Renal cortex interstitium (tissue), 11 donors: ENCODE measurements around the gene DIO3. TPM values are rescaled to one million over a fixed set of nuclear protein-coding genes. Genes with fewer than 3 reads are reported as not detected.
"Not testable (repeated sequence)": the region's sequence is repeated elsewhere in the genome, so short reads cannot be mapped to it uniquely, and the experiment has no call there.

ENCODE experiments used
- DNase-seq, 11 donors: peaks; one replicate each; pipeline ENCODE4 v3.0.0-alpha.2; 2013; ENCODE audit warnings: low read depth in 9 of 11, low spot score in 4 of 11; ENCODE audit errors: extremely low read depth in 1 of 11
- polyA plus RNA-seq, 3 donors: library from polyadenylated mRNA; unstranded; fragments of 120-200 nt; gene quantifications; one replicate each; pipeline ENCODE4 v1.2.1, GENCODE V29; 2013; ENCODE audit not compliant: insufficient read length in 3 of 3

DIO3 gene
- polyA plus RNA-seq, 3 donors: 0.08 to 0.16 (median 0.16) TPM

DNA sequence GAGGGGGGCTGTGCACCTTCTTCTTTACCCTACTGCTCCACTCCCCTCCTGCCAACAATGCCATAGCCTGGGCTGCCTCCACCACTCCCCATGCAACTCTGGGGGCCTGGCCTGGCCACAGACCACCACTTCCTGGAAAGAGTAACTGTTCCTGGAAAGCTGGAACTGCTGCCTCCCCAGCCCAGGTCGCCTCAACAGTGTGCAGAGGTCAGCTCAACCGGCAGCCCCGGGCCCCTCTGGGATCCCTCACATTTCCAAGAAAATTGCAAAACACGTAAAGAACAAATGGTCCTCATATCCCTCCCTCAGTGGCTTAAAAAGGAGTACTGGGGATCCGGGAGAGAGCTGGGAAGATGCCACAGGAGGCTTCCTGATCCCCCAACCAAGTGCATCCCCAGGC lies 22.4 kb upstream of the DIO3 start:
- no peak for DNase-seq

DNA sequence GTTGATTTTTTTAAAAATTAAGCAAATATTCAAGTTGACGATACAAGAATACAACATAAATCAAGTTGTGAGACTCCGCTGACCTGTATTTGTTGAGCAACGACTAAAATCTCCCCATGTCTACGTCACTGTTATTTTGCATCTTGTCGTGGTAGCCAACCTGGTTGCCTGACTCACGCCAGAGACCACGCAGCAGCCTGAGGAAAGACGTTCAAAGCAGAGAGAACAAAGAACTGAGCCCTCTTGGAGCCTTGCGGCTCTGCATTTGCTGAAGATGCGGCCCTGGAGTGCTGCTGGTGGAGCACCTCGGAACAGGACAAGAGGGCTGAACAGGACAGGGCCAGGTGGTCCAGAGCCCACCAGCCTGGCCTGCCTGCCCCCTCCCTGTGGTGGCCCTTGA lies 21.4 kb upstream of the DIO3 start:
- no peak for DNase-seq

DNA sequence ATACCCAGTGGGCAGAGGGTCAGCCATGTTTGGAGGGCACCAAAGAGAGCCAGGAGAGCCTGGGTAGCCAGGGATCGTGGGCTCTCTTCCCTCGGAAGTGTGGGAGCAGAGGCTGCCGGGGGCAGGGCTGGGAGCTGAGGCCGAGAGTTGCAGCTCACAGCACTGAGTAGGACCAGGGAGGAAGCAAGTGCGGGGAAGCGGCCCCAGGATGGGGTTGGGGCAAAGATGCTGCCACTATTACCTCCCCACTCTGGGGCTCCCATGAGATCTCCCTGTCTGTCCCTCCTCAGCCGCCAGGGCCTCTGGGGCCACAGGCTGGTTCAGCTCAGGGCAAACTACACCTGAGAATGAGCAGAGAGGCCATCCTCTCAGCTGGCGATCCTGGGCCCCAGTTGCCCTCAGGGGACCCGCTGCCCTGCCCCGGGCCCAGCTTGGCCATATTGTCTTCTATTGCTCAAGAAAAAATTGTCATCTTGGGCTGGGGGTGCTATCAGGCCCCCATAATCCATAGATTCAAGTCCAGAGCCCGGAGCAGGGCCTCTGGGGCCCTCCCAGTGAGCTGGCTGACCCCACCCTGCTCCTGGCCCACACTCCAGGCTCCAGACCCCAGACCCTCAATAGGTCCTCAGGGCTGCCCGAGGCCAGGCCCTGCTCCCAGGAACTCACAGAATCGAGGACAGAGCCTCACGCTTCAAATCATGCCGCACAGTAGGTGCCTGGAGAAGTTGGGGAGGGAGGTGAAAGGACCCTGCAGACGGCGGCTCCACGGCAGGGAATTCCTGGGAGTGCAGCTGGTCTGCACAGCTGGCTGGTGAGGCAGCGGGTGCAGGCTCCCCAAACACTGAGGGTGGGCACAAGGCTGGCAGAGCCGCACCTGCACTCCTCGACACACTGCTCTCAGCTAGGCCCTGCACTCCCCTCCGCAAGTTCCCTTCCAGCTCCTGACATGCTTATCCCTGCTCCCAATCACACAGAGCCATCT lies 20.5 kb upstream of the DIO3 start:
- DNase-seq: no peak

DNA sequence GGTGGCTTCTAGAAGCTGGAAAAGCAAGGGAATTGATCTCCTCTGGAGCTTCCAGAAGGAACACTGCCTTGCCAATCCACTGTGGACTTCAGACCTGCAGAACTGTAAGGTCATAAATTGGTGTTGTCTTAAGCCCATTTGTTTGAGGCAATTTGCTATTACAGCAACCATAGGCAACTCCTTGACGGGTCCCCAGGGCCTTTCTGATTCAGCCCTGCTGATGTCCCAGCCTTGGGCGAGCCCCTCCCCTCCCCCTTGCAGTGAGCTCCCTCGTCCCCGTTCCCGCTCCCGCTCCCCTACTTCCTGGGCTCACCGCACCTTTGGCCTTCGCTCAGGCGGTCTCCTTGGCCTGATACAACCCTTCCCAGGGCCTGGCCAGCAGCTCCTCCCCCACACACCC lies 18.9 kb upstream of the DIO3 start:
- no peak for DNase-seq

- DNase-seq: no peak
Measured at GRCh38 chr14:101543814-101544213, 17.5 kb upstream of the DIO3 start.

DNA sequence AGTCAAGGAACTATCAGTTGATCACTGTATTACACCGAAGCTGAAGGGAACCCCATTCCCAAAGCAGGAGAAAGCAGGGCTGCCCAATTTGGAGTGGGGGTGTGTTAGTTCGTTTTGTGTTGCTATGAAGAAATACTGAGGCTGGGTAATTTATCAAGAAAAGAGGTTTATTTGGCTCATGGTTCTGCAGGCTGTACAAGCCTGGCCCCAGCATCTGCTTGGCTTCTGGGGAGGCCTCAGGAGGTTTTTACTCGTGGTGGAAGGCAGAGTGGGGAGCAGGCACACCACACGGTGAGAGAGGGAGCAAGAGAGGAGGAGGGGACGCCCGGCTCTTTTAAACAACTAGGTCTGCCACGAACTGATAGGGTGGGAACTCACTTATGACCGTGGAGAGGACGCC lies 16.7 kb upstream of the DIO3 start:
- DNase-seq: no peak

DNA sequence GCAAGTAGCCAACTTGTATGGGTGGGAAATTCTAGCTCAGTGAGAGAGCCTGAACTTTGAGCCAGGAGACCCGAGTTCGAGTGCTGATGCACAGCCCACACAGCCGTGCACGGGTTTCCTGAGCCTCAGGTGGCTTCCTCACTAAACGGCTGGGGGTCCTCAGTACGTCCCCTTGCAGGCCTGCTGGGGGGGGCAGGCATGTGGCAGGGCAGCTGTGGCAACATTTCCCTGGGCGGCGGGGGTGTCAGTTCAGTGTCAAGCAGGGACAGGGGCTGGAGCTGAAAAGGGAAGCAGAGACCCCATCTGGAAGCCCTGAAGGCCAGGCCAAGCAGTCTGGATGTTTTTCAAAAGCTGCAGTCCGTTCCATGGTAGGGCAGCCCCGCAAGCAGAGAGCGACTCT lies 14.6 kb upstream of the DIO3 start:
- no peak for DNase-seq

- DNase-seq: no peak
Measured at GRCh38 chr14:101547107-101547738, 14.1 kb upstream of the DIO3 start.

DNA sequence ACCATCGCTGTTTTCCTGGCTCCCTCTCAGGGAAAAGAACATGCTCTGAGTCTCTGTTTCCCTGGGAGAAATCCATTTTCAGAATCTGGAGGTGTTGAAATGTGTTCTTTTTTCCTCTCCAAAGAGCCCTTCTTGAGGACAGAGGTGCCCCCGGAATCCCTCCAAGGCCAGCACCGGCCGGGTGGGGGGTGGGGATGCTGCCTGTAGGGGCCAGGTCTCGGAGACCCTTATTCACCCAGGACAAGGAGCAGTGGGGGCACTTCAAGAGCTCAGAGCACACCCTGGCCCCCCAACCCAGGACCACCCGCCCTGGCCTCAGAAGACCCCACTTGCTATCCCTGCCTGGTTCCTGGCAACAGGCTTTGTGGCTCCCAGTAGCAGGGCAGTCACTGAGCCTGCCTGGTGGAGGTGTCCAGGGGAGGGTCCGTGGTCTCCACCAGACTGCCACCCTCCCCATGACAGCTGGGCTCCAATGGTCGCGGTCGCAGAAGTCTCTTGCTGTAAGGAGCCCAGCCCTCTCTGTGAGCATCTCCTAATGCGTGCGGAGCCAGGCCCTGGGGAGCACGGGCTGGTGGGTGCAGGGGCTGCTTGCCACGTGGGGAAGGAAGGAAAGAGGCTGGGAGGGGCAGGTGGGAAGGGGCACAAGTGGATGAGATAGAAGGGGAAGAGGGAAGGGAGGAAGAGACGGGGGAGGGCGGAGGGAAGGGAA lies 13.2 kb upstream of the DIO3 start:
- no peak for DNase-seq

GRCh38 chr14:101548710-101549109 lies 12.6 kb upstream of the DIO3 start:
- DNase-seq: no peak

DNA sequence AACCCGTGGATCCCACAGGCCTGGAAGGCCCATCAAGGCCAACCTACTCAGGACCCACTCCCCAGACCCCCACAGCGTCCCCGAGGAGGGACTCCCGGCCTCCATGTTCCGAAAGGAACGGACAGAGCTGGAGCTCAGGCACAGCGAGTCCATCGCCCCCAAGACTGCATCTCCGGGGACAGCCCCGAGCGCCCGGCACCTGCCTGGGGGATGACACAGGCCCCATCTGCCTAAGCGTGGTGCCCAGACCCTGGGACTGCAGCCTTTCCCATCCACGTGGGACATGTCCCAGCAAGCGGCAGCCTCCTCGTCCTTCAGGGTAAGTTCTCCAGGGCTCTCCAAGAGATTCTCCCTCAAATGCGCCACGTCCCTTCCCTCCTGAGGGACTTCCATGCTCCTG lies 12.1 kb upstream of the DIO3 start:
- DNase-seq: no peak

DNA sequence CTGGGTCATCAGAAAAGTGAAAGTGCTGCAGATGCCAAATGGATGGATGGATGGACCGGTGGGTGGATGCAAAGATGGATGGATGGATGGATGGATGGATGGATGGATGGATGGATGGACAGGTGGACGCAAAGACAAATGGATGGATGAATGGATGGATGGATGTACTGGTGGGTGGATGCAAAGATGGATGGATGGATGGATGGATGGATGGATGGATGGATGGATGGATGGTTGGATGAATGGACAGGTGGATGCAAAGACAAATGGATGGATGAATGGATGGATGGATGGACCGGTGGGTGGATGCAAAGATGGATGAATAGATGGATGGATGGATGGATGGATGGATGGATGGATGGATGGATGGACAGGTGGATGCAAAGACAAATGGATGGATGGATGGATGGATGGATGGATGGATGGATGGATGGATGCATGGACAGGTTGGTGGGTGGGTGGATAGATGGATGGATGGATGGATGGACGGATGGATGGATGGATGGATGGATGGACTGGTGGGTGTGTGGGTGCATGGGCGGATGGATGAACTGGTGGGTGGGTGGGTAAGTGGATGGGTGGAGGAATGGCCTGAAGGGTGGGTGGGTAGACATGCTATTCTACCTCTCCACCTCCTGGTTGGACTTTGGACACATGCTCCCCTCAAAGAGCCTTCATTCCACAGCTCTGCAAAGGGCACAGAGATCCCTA lies 10.9 kb upstream of the DIO3 start:
- not testable (repeated sequence) for DNase-seq

- DNase-seq: no peak
Measured at GRCh38 chr14:101551729-101552595, 9.3 kb upstream of the DIO3 start.

GRCh38 chr14:101552786-101553231 lies 8.5 kb upstream of the DIO3 start:
- DNase-seq: no peak

DNA sequence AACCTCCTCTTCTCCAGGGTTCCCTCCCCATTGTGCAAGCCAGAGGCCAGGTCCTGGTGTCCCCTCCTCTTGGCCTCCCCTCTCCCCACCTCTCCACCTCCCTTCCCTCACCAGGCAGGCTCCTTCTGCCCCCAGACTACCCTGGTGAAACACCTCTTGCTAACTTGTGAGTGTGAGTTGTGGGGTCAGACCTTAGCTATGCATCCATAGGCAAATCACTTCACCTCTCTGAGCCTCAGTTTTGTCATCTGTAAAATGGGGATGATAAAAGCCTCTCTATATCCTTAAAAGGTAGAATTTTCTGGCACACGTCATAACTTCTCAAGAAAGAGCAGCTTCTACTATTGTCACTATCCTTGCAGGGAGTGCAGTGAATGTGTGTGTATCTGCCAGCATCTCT lies 7.9 kb upstream of the DIO3 start:
- no peak for DNase-seq

GRCh38 chr14:101553931-101554330 lies 7.4 kb upstream of the DIO3 start:
- DNase-seq: no peak

- no peak for DNase-seq
Measured at GRCh38 chr14:101554991-101555668, 6.2 kb upstream of the DIO3 start.

DNA sequence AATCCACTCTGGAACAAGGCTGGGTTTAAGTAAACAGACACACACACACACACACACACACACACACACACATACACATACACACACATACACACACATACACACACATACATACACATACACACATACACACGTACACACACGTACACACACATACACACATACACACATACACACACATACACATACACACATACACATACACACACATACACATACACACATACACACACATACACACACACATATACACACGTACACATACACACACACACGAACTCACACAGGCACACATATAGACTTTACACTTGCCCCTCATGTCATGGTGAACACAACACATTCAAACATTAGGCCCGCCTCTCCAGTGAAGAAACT lies 5.6 kb upstream of the DIO3 start:
- not testable (repeated sequence) for DNase-seq
